Heart left ventricle (tissue), 13 donors: ENCODE data around the gene PTRH2.

Experiments
- POLR2A ChIP-seq, 2 donors: fragments of 450-650 bp; IDR thresholded peaks; one replicate each; pipeline ENCODE4 v1.6.1; 2017; ENCODE audit warnings: antibody characterized with exemption in 2 of 2, mild to moderate bottlenecking in 2 of 2, moderate library complexity in 2 of 2
- TF ChIP-seq, protein P1 (sequence below), 12 donors: fragments of 200-600 bp; sonication (generic) in 4 of 12; IDR thresholded peaks; one replicate each; pipeline versions ENCODE4 v1.5.0 to v1.8.0; 2018 to 2022; ENCODE audit warnings: antibody characterized with exemption in 12 of 12, mild to moderate bottlenecking in 5 of 12
- donor health status: ischemic (EF 13 %, LVEDD 7.1; RV severe dilation, severe dysfunction).
- donor health status: DM: no; HTN: yes; CAD: no.
- donor health status: DM: no; HTN: no; CAD: no.
- donor health status: ischemic (EF 25% LVEDD 6.9; RV normal size, moderate dysfunction).
- donor health status: ischemic (EF 25% LVEDD 5.7; RV mildly dilated, moderate dysfunction).
- donor health status: ischemic (EF 35%, LVEDD 5.7; RV mildly dilated, moderate dysfunction).
- donor health status: nonischemic (EF 11% LVEDD 7.7; RV severe dilation, severe dysfunction).
- donor health status: DM: yes; HTN: yes; CAD: no.
- donor health status: PGD.
- donor health status: ischemic (EF 29% LVEDD 5.4; RV normal size, mild dysfunction).
- donor health status: nonischemic (EF 23%, LVEDD 6.1; RV moderate dilation, normal function).

DNA sequence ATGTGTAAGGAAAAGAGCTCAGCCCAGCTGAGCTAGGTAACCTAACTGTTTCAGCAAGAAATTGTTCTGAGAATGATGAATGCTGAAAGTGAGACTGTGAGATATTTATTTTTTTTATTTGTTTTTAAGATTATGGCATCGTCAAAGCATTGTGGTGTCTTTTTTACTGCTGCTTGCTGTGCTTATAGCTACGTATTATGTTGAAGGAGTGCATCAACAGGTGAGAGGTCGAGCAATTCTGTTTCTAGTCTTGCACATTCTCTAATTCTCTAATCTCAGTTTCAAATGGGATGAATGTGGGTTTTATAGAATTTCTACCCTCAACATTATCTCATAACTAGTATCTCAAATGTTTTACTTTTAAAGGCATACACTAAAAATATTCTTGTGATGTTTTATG, 30.1 kb upstream of the PTRH2 start:
- TF ChIP-seq, protein P1, sequence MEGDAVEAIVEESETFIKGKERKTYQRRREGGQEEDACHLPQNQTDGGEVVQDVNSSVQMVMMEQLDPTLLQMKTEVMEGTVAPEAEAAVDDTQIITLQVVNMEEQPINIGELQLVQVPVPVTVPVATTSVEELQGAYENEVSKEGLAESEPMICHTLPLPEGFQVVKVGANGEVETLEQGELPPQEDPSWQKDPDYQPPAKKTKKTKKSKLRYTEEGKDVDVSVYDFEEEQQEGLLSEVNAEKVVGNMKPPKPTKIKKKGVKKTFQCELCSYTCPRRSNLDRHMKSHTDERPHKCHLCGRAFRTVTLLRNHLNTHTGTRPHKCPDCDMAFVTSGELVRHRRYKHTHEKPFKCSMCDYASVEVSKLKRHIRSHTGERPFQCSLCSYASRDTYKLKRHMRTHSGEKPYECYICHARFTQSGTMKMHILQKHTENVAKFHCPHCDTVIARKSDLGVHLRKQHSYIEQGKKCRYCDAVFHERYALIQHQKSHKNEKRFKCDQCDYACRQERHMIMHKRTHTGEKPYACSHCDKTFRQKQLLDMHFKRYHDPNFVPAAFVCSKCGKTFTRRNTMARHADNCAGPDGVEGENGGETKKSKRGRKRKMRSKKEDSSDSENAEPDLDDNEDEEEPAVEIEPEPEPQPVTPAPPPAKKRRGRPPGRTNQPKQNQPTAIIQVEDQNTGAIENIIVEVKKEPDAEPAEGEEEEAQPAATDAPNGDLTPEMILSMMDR (IDR thresholded peaks at IDR 0.05), result no peak
- TF ChIP-seq POLR2A (IDR thresholded peaks at IDR 0.05), result no peak
